HEK293 (cell line): Measurements from ENCODE around the gene LCORL.

Experiments
- CTCF ChIA-PET: fragments of 350-600 bp; formaldehyde crosslinking; extraction: SDS; loops from one replicate; lab custom pipeline; 2021; ENCODE audit warnings: antibody characterized with exemption; lab: Yijun Ruan, JAX
- POLR2A ChIA-PET: fragments of 300-600 bp; formaldehyde crosslinking; extraction: SDS; loops from one replicate; lab custom pipeline; 2020; ENCODE audit warnings: antibody characterized with exemption, inconsistent platforms; lab: Yijun Ruan, JAX
- H3K27ac ChIP-seq: fragments of 200-500 bp; sonication (Bioruptor generic); 2 replicates; pipeline ENCODE4 v1.5.1; 2014; ENCODE audit warnings: low read depth, low read length, control low read depth, inconsistent platforms; ENCODE audit errors: extremely low read depth
- H3K36me3 ChIP-seq, 2 experiments: fragments of 200-500 bp in 1 of 2; sonication (Bioruptor generic) in 1 of 2; 1 replicate in 1 of 2; 2 replicates in 1 of 2; pipeline ENCODE4 v1.5.1; 2014 to 2017; ENCODE audit warnings: inconsistent platforms in 2 of 2, low read length in 2 of 2; ENCODE audit not compliant: control insufficient read depth in 2 of 2, insufficient read depth in 1 of 2
- H3K4me1 ChIP-seq: fragments of 200-500 bp; sonication (Bioruptor generic); 2 replicates; pipeline ENCODE4 v1.5.1; 2014; ENCODE audit warnings: mild to moderate bottlenecking, low read length, inconsistent platforms; ENCODE audit not compliant: control insufficient read depth, insufficient read depth
- H3K4me3 ChIP-seq: 2 replicates; pipeline ENCODE4 v1.5.1; 2011; ENCODE audit warnings: low read depth, mild to moderate bottlenecking, control low read depth, low read length, moderate library complexity
- H3K9me3 ChIP-seq: fragments of 200-500 bp; sonication (Bioruptor generic); 2 replicates; pipeline ENCODE4 v1.5.1; 2014; ENCODE audit warnings: low read depth, low read length, inconsistent platforms; ENCODE audit not compliant: control insufficient read depth, insufficient read depth
- GLIS1 ChIP-seq: fragments of 450-650 bp; formaldehyde crosslinking; IDR thresholded peaks from 2 replicates; pipeline ENCODE4 v1.5.1; 2016; ENCODE audit warnings: missing biosample characterization, missing genetic modification characterization
- HIC1 ChIP-seq: fragments of 450-650 bp; formaldehyde crosslinking; IDR thresholded peaks from 2 replicates; pipeline ENCODE4 v1.5.1; 2016; ENCODE audit warnings: missing biosample characterization, missing genetic modification characterization
- MYNN ChIP-seq: fragments of 450-650 bp; formaldehyde crosslinking; IDR thresholded peaks from 2 replicates; pipeline ENCODE4 v1.5.1; 2016; ENCODE audit warnings: missing biosample characterization, missing genetic modification characterization, borderline replicate concordance
- OVOL3 ChIP-seq: fragments of 450-650 bp; formaldehyde crosslinking; IDR thresholded peaks from 2 replicates; pipeline ENCODE4 v1.5.1; 2016; ENCODE audit warnings: missing biosample characterization, missing genetic modification characterization
- PRDM1 ChIP-seq: fragments of 450-650 bp; formaldehyde crosslinking; IDR thresholded peaks from 2 replicates; pipeline ENCODE4; 2016; ENCODE audit warnings: missing biosample characterization, missing genetic modification characterization
- SCRT1 ChIP-seq: fragments of 450-650 bp; formaldehyde crosslinking; IDR thresholded peaks from 2 replicates; pipeline ENCODE4 v1.5.1; 2016; ENCODE audit warnings: missing biosample characterization, missing genetic modification characterization, borderline replicate concordance
- SP3 ChIP-seq: fragments of 450-650 bp; formaldehyde crosslinking; IDR thresholded peaks from 2 replicates; pipeline ENCODE4 v1.5.1; 2016; ENCODE audit warnings: missing biosample characterization, missing genetic modification characterization
- ZNF157 ChIP-seq: fragments of 450-650 bp; formaldehyde crosslinking; IDR thresholded peaks from 2 replicates; pipeline ENCODE4 v1.5.1; 2016; ENCODE audit warnings: missing biosample characterization, missing genetic modification characterization
- ZNF175 ChIP-seq: fragments of 450-650 bp; formaldehyde crosslinking; IDR thresholded peaks from 2 replicates; pipeline ENCODE4 v1.5.1; 2016; ENCODE audit warnings: missing biosample characterization, missing genetic modification characterization
- ZNF2 ChIP-seq: fragments of 450-650 bp; formaldehyde crosslinking; IDR thresholded peaks from 2 replicates; pipeline ENCODE4 v1.5.1; 2016; ENCODE audit warnings: missing biosample characterization, missing genetic modification characterization
- ZNF350 ChIP-seq: fragments of 450-650 bp; formaldehyde crosslinking; IDR thresholded peaks from 2 replicates; pipeline ENCODE4 v1.5.0; 2017; ENCODE audit warnings: missing biosample characterization, mild to moderate bottlenecking, missing genetic modification characterization
- ZNF426 ChIP-seq: fragments of 450-650 bp; formaldehyde crosslinking; IDR thresholded peaks from 2 replicates; pipeline ENCODE4 v1.5.1; 2017; ENCODE audit warnings: missing biosample characterization, missing genetic modification characterization, mild to moderate bottlenecking, inconsistent platforms, moderate library complexity
- ZNF514 ChIP-seq: fragments of 450-650 bp; formaldehyde crosslinking; IDR thresholded peaks from 2 replicates; pipeline ENCODE4 v1.5.1; 2016; ENCODE audit warnings: missing biosample characterization, missing genetic modification characterization
- ZNF518A ChIP-seq: fragments of 450-650 bp; formaldehyde crosslinking; conservative IDR thresholded peaks from 2 replicates; pipeline ENCODE4 v1.5.1; 2016; ENCODE audit warnings: low read depth, missing biosample characterization, missing genetic modification characterization
- ZNF521 ChIP-seq: fragments of 450-650 bp; formaldehyde crosslinking; IDR thresholded peaks from 2 replicates; pipeline ENCODE4 v1.5.1; 2017; ENCODE audit warnings: missing biosample characterization, mild to moderate bottlenecking, missing genetic modification characterization
- ZNF580 ChIP-seq: fragments of 450-650 bp; formaldehyde crosslinking; IDR thresholded peaks from 2 replicates; pipeline ENCODE4 v1.5.1; 2016; ENCODE audit warnings: missing biosample characterization, missing genetic modification characterization
- ZNF610 ChIP-seq: fragments of 450-650 bp; formaldehyde crosslinking; IDR thresholded peaks from 2 replicates; pipeline ENCODE4 v1.5.1; 2016; ENCODE audit warnings: missing biosample characterization, missing genetic modification characterization, borderline replicate concordance
- ZNF654 ChIP-seq: fragments of 450-650 bp; formaldehyde crosslinking; IDR thresholded peaks from 2 replicates; pipeline ENCODE4 v1.5.1; 2016; ENCODE audit warnings: low read depth, missing biosample characterization, missing genetic modification characterization
- ZSCAN5A ChIP-seq: fragments of 450-650 bp; formaldehyde crosslinking; IDR thresholded peaks from 2 replicates; pipeline ENCODE4 v1.5.1; 2016; ENCODE audit warnings: missing biosample characterization, missing genetic modification characterization
- ZXDB ChIP-seq: fragments of 450-650 bp; formaldehyde crosslinking; IDR thresholded peaks from 2 replicates; pipeline ENCODE4 v1.5.1; 2016; ENCODE audit warnings: missing biosample characterization, missing genetic modification characterization
- TF ChIP-seq, protein P1 (sequence below): fragments of 450-650 bp; formaldehyde crosslinking; IDR thresholded peaks from 2 replicates; pipeline ENCODE4 v1.5.1; 2017; ENCODE audit warnings: missing biosample characterization, missing genetic modification characterization
- TF ChIP-seq, protein P2 (sequence below): fragments of 450-650 bp; formaldehyde crosslinking; IDR thresholded peaks from 2 replicates; pipeline ENCODE4 v1.5.1; 2016; ENCODE audit warnings: missing biosample characterization, missing genetic modification characterization

LCORL gene

GRCh38 chr4:18049446-18049845, 27.9 kb upstream of the LCORL start:
- CTCF ChIA-PET, result no interaction called here

GRCh38 chr4:18042754-18043153, 21.2 kb upstream of the LCORL start:
- CTCF ChIA-PET, result no interaction called here

More at GRCh38 chr4:18049446-18049845, 27.9 kb upstream of the LCORL start:
- no peaks in the 10 kb centered on the region for H3K9me3 ChIP-seq
- H3K4me3 ChIP-seq, result no peak overlapping the region
- POLR2A ChIA-PET, result no interaction called here
- no peak overlapping the region for H3K27ac ChIP-seq
- no peaks in the 10 kb centered on the region for H3K36me3 ChIP-seq
- TF ChIP-seq ZNF580 (tag by site-specific recombination) (no peak), SP3 (tag by site-specific recombination) (no peak), ZNF521 (no peak), ZXDB (tag by site-specific recombination) (no peak), ZNF350 (tag by site-specific recombination) (no peak), GLIS1 (tag by site-specific recombination) (no peak), ZSCAN5A (tag by site-specific recombination) (no peak), ZNF2 (tag by site-specific recombination) (no peak)
- TF ChIP-seq, protein P1, sequence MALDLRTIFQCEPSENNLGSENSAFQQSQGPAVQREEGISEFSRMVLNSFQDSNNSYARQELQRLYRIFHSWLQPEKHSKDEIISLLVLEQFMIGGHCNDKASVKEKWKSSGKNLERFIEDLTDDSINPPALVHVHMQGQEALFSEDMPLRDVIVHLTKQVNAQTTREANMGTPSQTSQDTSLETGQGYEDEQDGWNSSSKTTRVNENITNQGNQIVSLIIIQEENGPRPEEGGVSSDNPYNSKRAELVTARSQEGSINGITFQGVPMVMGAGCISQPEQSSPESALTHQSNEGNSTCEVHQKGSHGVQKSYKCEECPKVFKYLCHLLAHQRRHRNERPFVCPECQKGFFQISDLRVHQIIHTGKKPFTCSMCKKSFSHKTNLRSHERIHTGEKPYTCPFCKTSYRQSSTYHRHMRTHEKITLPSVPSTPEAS (tag by site-specific recombination), result no peak
- H3K4me1 ChIP-seq, result no peaks in the 10 kb centered on the region

GRCh38 chr4:18042012-18042411, 20.5 kb upstream of the LCORL start:
- CTCF ChIA-PET, result no interaction called here
- no peaks in the 10 kb centered on the region for H3K36me3 ChIP-seq
- no peaks in the 10 kb centered on the region for H3K4me1 ChIP-seq
- H3K4me3 ChIP-seq, result no peak overlapping the region
- no peak overlapping the region for H3K27ac ChIP-seq
- H3K9me3 ChIP-seq, result no peaks in the 10 kb centered on the region
- POLR2A ChIA-PET, result no interaction called here
- TF ChIP-seq ZNF426 (tag by site-specific recombination) (no peak), ZNF518A (tag by site-specific recombination) (no peak), SCRT1 (no peak), OVOL3 (tag by site-specific recombination) (no peak), ZNF514 (tag by site-specific recombination) (no peak)
- TF ChIP-seq, protein P2, sequence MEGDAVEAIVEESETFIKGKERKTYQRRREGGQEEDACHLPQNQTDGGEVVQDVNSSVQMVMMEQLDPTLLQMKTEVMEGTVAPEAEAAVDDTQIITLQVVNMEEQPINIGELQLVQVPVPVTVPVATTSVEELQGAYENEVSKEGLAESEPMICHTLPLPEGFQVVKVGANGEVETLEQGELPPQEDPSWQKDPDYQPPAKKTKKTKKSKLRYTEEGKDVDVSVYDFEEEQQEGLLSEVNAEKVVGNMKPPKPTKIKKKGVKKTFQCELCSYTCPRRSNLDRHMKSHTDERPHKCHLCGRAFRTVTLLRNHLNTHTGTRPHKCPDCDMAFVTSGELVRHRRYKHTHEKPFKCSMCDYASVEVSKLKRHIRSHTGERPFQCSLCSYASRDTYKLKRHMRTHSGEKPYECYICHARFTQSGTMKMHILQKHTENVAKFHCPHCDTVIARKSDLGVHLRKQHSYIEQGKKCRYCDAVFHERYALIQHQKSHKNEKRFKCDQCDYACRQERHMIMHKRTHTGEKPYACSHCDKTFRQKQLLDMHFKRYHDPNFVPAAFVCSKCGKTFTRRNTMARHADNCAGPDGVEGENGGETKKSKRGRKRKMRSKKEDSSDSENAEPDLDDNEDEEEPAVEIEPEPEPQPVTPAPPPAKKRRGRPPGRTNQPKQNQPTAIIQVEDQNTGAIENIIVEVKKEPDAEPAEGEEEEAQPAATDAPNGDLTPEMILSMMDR (tag by site-specific recombination), result no peak

More at GRCh38 chr4:18042754-18043153, 21.2 kb upstream of the LCORL start:
- Histone ChIP-seq H3K4me1 (no peaks in the 10 kb centered on the region), H3K4me3 (no peak overlapping the region)
- no peak for TF ChIP-seq MYNN
- TF ChIP-seq ZNF610, result no peak
- no peak for TF ChIP-seq ZNF157 (tag by site-specific recombination)
- TF ChIP-seq ZNF175 (tag by site-specific recombination), result no peak
- TF ChIP-seq HIC1 (tag by site-specific recombination), result no peak
- no peak for TF ChIP-seq ZNF654 (tag by site-specific recombination)
- no peak for TF ChIP-seq PRDM1 (tag by site-specific recombination)
- TF ChIP-seq, all 188 proteins: peak for 0
- POLR2A ChIA-PET, result no interaction called here
- H3K36me3 ChIP-seq, result no peaks in the 10 kb centered on the region
- no peaks in the 10 kb centered on the region for H3K9me3 ChIP-seq
- H3K27ac ChIP-seq, result no peak overlapping the region
